ENCODE data around the gene CENPL.

DNA sequence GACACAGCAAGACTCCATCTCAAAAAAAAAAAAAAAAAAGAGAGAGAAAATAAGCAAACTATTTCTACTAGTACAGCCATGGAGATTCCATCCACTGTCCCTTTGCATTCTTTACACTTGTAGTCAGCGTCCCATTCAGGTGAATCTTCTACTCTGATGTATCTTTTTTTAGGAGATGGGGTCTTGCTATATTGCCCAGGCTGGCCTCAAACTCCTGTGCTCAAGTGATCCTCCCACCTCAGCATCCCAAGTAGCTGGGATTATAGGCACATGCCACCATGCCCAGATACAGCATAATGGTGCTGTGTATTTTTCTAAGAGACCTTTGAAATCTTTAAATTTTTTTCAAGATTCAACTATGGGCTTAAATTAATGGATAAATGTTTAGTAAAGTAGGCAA, 8.1 kb upstream of the CENPL start:
- TF ChIP-seq, protein P1, sequence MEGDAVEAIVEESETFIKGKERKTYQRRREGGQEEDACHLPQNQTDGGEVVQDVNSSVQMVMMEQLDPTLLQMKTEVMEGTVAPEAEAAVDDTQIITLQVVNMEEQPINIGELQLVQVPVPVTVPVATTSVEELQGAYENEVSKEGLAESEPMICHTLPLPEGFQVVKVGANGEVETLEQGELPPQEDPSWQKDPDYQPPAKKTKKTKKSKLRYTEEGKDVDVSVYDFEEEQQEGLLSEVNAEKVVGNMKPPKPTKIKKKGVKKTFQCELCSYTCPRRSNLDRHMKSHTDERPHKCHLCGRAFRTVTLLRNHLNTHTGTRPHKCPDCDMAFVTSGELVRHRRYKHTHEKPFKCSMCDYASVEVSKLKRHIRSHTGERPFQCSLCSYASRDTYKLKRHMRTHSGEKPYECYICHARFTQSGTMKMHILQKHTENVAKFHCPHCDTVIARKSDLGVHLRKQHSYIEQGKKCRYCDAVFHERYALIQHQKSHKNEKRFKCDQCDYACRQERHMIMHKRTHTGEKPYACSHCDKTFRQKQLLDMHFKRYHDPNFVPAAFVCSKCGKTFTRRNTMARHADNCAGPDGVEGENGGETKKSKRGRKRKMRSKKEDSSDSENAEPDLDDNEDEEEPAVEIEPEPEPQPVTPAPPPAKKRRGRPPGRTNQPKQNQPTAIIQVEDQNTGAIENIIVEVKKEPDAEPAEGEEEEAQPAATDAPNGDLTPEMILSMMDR (conservative IDR thresholded peaks at IDR 0.05) = no peak
- no peak for TF ChIP-seq EZH2 (IDR thresholded peaks at IDR 0.05; ENCODE audit: low read depth)
